Brain microvascular endothelial cell (primary cell): ENCODE results near the gene CMPK2.

Experiments
- DNase-seq: peaks from one replicate; pipeline ENCODE4 v3.0.0-alpha.2; 2020
- H3K27ac ChIP-seq: fragments of 250-450 bp; sonication (Bioruptor Pico); 2 replicates; pipeline ENCODE4 v1.5.1; 2020; ENCODE audit warnings: mild to moderate bottlenecking, moderate library complexity
- H3K27me3 ChIP-seq: fragments of 250-450 bp; sonication (Bioruptor Pico); replicated peaks from 2 replicates; pipeline ENCODE4 v1.5.1; 2020; ENCODE audit warnings: mild to moderate bottlenecking
- H3K36me3 ChIP-seq: fragments of 250-450 bp; sonication (Bioruptor Pico); replicated peaks from 2 replicates; pipeline ENCODE4 v1.5.1; 2020; ENCODE audit warnings: mild to moderate bottlenecking
- H3K4me3 ChIP-seq: 2 replicates; pipeline ENCODE4 v1.5.1; 2011; ENCODE audit warnings: low read depth, mild to moderate bottlenecking, control low read depth, low read length, moderate library complexity
- in situ Hi-C: cut with HindIII; loops from 2 replicates; pipeline ENCODE4 v1.10.0; 2017; ENCODE audit warnings: low sequenced_read_pairs, low pct_ligation_motif_present
- TF ChIP-seq, protein P1 (sequence below): IDR thresholded peaks from 2 replicates; pipeline ENCODE4 v1.5.1; 2011; ENCODE audit warnings: low read depth, mild to moderate bottlenecking, moderate library complexity, low read length, control low read depth, inconsistent platforms; ENCODE audit errors: missing control alignments

Gene CMPK2

DNA sequence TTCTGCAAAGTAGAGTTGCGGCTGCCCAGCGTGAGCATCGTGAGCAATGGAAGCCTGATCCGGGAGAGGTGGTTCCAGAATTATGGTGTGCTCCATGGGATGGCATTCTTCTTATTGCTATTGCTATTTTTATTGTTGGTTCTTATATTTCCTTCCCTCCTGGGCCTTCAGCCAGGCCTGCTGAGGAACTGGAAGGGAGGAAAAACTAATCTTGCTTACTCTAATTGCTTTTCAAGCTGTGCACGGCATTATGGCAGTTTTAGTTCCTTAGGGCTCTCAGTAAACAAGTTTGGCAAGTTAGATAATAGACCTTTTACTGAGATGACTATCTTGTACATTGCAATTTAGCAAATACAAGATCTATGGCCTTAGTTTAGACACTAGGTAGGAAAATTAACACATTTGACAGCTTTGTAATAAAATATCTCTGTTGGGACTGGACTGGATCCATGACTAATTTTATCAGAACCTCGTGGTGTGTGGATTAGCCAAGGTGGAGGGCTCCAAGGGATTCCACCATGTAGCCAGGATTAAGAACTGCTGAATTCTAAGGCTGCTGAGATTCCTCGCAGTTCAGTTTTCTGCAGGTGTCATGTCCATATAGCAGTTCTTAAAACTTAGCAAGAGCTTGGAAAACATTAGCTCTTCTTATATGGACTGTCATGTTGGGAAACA lies 17.9 kb upstream of the CMPK2 start:
- DNase-seq = no peak
- in situ Hi-C loops = no loop called here

DNA sequence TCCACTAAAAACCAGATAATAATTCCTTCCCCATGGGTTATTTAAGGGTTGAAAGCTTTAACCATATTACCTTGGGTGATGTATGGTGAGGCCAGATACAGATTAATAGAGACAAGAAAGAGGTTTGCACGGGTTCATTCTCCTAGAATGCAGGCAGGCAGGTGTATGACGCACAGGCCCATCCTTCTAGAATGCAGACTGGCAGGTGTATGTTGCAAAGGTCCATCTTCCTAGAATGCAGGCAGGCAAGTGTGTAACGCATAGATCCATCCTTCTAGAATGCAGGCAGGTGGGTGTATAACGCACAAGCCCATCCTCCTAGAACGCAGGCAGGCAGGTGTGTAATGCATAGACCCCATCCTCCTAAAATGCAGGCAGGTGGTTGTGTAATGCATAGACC lies 15.8 kb upstream of the CMPK2 start:
- in situ Hi-C loops = no loop called here
- no peaks in the 10 kb centered on the region for H3K36me3 ChIP-seq
- no peak overlapping the region for H3K4me3 ChIP-seq
- TF ChIP-seq, protein P1, sequence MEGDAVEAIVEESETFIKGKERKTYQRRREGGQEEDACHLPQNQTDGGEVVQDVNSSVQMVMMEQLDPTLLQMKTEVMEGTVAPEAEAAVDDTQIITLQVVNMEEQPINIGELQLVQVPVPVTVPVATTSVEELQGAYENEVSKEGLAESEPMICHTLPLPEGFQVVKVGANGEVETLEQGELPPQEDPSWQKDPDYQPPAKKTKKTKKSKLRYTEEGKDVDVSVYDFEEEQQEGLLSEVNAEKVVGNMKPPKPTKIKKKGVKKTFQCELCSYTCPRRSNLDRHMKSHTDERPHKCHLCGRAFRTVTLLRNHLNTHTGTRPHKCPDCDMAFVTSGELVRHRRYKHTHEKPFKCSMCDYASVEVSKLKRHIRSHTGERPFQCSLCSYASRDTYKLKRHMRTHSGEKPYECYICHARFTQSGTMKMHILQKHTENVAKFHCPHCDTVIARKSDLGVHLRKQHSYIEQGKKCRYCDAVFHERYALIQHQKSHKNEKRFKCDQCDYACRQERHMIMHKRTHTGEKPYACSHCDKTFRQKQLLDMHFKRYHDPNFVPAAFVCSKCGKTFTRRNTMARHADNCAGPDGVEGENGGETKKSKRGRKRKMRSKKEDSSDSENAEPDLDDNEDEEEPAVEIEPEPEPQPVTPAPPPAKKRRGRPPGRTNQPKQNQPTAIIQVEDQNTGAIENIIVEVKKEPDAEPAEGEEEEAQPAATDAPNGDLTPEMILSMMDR = no peak
- H3K27me3 ChIP-seq = no peaks in the 10 kb centered on the region
- no peak for DNase-seq
- no peak overlapping the region for H3K27ac ChIP-seq

More for the DNA sequence above, 17.9 kb upstream of the CMPK2 start:
- Histone ChIP-seq H3K27me3 (no peaks in the 10 kb centered on the region), H3K4me3 (no peak overlapping the region), H3K27ac (no peak overlapping the region), H3K36me3 (no peaks in the 10 kb centered on the region)
- TF ChIP-seq, protein P1 = no peak

DNA sequence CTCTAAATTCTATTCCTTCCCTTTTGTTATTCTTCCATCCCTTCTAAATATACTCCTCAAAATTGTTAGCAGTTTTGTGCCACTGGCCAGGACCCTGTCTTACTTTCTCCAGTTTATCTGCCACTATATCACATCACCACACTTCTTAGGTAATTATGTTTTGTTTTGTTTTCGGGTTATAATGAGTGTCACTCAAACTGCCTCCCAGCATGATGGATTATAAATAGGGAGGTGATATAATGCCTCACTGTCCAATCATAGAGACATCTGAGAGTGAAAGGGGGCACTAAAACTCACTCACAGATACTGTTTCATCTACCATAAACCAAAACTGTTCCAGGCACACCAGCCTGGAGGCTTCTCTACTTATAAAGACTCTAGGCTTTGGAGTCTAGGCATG lies 15.3 kb upstream of the CMPK2 start:
- Histone ChIP-seq H3K27me3 (no peaks in the 10 kb centered on the region), H3K4me3 (no peak overlapping the region), H3K27ac (no peak overlapping the region), H3K36me3 (no peaks in the 10 kb centered on the region)
- TF ChIP-seq, protein P1 = no peak
- in situ Hi-C loops = no loop called here
- no peak for DNase-seq

DNA sequence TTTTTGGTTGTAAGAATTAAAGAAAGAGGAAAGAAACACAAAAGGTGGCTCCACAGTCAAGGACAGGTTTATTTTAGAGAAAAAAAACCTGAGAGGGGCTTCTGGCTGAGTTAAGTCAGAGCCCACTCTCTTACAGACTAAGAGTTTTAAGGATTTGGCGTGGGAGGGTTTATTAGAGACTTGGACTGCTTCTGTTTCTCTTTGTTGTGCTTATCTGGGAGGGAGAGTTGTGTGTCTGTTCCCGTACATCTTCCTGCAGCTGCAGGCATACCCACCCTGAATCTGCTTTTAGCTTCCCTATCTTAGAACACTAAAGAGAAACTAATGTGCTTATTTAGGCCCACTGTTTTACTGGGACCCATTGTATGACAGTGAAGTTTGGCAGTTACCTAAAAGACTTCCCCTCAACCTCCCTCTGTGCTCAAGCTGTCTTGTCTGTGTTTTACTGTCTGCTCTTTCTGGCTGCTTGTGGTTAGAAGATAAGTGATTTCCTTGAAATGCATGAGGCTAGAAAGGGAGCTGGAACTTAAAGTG lies 14.6 kb upstream of the CMPK2 start:
- H3K4me3 ChIP-seq = no peak overlapping the region
- in situ Hi-C loops = no loop called here
- H3K27me3 ChIP-seq = no peaks in the 10 kb centered on the region
- no peaks in the 10 kb centered on the region for H3K36me3 ChIP-seq
- DNase-seq = no peak
- TF ChIP-seq, protein P1 = no peak
- no peak overlapping the region for H3K27ac ChIP-seq

DNA sequence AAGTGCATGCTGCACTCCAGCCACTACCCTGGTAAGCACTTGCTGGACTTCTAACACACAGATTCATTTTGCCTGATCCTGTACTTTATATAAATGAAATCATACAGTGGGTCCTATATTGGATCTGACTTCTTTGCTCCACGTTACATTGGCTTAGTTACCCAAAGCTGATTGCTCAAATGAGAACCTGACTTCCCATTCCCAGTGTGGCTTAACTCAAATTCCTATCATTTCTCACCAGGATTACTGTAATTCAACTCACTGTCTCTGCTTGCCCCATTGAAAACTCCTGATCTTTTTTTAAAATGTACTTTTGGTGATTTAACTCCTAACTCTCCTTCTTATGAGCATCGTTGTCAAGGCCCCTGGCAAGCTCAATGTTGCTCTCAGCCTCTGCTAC lies 13.3 kb upstream of the CMPK2 start:
- no peak overlapping the region for H3K4me3 ChIP-seq
- TF ChIP-seq, protein P1 = no peak
- H3K27ac ChIP-seq = no peak overlapping the region
- no peaks in the 10 kb centered on the region for H3K36me3 ChIP-seq
- H3K27me3 ChIP-seq = no peaks in the 10 kb centered on the region
- in situ Hi-C loops = no loop called here
- DNase-seq = no peak

DNA sequence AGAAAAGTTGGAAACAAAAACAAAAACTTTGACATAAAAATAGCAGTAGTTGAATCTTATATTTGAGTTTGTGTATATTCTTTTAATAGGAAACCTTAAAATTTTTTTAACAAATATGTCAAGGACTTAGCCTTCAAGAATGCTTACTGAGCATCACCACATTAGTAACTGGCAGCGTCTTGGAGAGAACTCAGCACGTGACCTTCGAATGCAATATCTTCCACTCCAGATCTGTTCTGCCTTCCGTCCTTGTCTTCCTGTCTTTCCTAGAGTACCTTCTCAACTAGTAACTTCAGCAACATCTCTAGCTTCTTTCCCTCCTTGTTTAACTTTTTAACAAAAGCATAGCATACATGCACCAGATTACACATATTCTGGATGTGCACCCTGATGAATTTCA lies 12.8 kb upstream of the CMPK2 start:
- TF ChIP-seq, protein P1 = no peak
- no peaks in the 10 kb centered on the region for H3K36me3 ChIP-seq
- no peaks in the 10 kb centered on the region for H3K27me3 ChIP-seq
- in situ Hi-C loops = no loop called here
- no peak overlapping the region for H3K27ac ChIP-seq
- no peak for DNase-seq
- no peak overlapping the region for H3K4me3 ChIP-seq
